ENCODE measurements around the gene KLF11.
"Not testable (repeated sequence)": the region's sequence is repeated elsewhere in the genome, so short reads cannot be mapped to it uniquely, and the experiment has no call there.

The KLF11 gene

DNA sequence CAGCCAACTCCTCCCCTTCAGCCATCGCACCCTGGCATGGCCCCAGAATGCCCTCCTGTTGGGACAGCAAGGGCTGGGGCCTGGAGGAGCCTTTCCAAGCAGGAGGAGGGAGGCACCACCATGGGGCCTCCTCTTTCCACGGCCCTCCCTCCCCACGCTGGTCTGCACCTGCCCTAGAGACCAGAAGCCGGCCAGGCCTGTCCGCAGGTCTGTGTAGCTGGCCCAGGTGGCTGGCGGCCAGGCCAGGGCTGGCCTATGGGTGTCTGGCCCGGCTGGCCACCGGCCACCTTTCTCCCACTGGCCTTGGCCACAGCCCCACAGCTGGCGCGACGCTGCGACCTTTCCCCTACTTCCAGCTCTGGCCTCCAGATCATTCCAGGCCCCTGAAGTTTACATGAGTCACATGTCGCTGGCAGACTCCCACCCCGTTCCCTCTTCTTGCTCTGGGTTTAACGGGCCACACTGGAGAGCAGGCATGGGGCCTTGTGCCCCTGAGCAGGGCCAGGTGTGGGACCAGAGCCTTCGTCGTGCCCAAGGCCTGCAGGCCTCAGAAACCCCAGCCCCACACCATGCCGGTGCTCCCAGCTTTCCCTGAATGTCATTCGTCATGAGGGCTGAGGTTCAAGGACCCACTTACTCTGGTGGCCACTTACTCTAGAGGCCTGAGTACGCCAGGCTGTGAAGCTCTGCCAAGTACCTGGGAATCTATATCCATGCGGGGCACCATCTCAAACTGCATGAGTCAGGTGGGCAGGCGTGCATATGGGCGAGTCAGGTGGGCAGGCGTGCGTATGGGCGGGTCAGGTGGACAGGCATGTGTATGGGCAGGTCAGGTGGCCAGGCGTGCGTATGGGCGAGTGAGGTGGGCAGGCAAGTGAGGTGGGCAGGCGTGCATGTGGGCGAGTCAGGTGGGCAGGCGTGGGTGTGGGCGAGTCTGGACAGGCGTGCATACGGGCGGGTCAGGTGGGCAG is 33.3 kb upstream of the KLF11 start:
- DNase-seq (ENCODE audit: low spot score), result no peak

- DNase-seq (ENCODE audit: low spot score), result not testable (repeated sequence)
These were observed 32.3 kb upstream of the KLF11 start for GRCh38 chr2:10010861-10011605.

- DNase-seq (ENCODE audit: low spot score), result not testable (repeated sequence)
These were observed 31.6 kb upstream of the KLF11 start for GRCh38 chr2:10011606-10012325.

DNA sequence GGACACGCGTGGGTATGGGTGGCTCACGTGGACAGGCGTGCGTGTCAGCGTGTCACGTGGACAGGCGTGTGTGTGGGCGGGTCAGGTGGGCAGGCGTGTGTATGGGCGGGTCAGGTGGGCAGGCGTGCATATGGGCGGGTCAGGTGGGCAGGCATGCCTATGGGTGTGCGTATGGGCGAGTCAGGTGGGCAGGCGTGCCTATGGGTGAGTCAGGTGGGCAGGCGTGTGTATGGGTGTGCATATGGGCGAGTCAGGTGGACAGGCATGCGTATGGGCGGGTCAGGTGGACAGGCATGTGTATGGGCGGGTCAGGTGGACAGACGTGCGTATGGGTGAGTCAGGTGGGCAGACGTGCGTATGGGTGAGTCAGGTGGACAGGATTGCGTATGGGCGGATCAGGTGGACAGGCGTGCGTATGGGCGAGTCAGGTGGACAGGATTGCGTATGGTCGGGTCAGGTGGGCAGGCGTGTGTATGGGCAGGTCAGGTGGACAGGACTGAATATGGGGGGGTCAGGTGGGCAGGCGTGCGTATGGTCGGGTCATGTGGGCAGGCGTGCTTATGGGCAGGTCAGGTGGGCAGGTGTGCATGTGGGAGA is 30.9 kb upstream of the KLF11 start:
- not testable (repeated sequence) for DNase-seq (ENCODE audit: low spot score)

DNA sequence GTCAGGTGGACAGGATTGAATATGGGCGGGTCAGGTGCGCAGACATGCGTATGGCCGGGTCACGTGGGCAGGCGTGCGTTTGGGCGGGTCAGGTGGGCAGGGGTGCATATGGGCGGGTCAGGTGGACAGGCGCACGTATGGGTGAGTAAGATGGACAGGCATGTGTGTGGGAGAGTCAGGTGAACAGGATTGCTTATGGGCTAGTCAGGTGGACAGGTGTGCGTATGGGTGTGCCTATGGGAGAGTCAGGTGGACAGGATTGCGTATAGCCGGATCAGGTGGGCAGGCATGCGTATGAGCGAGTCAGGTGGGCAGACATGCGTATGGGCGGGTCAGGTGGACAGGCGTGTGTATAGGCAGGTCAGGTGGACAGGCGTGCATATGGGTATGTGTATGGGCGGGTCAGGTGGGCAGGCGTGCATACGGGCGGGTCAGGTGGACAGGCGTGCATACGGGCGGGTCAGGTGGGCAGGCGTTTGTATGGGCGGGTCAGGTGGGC is 30.3 kb upstream of the KLF11 start:
- DNase-seq (ENCODE audit: low spot score), result no peak

- DNase-seq (ENCODE audit: low spot score), result not testable (repeated sequence)
These were observed 29.5 kb upstream of the KLF11 start for GRCh38 chr2:10013651-10014417.

DNA sequence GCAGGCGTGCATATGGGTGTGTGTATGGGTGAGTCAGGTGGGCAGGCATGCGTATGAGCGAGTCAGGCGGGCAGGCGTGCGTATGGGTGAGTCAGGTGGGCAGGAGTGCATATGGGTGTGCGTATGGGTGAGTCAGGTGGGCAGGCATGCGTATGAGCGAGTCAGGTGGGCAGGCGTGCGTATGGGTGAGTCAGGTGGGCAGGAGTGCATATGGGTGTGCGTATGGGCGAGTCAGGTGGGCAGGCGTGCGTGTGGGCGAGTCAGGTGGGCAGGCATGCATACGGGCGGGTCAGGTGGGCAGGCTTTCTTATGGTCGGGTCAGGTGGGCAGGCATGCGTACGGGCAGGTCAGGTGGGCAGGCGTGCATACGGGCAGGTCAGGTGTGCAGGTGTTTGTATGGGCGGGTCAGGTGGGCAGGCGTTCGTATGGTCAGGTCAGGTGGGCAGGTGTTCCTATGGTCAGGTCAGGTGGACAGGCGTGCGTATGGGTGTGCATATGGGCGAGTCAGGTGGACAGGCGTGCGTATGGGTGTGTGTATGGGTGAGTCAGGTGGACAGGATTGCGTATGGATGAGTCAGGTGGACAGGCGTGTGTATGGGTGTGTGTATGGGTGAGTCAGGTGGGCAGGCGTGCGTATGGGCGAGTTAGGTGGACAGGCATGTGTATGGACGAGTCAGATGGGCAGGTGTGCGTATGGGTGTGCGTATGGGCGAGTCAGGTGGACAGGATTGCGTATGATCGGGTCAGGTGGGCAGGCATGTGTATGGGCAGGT is 28.7 kb upstream of the KLF11 start:
- no peak for DNase-seq (ENCODE audit: low spot score)

DNA sequence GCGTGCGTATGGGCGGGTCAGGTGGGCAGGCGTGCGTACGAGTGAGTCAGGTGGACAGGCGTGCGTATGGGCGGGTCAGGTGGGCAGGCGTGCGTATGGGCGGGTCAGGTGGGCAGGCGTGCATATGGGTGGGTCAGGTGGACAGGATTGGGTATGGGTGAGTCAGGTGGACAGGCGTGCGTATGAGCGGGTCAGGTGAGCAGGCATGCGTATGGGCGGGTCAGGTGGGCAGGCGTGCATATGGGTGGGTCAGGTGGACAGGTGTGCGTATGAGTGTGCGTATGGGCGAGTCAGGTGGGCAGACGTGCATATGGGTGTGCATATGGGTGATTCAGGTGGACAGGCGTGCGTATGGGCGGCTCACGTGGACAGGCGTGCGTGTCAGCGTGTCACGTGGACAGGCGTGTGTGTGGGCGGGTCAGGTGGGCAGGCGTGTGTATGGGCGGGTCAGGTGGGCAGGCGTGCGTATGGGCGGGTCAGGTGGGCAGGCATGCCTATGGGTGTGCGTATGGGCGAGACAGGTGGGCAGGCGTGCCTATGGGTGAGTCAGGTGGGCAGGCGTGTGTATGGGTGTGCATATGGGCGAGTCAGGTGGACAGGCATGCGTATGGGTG is 27.9 kb upstream of the KLF11 start:
- DNase-seq (ENCODE audit: low spot score), result not testable (repeated sequence)

DNA sequence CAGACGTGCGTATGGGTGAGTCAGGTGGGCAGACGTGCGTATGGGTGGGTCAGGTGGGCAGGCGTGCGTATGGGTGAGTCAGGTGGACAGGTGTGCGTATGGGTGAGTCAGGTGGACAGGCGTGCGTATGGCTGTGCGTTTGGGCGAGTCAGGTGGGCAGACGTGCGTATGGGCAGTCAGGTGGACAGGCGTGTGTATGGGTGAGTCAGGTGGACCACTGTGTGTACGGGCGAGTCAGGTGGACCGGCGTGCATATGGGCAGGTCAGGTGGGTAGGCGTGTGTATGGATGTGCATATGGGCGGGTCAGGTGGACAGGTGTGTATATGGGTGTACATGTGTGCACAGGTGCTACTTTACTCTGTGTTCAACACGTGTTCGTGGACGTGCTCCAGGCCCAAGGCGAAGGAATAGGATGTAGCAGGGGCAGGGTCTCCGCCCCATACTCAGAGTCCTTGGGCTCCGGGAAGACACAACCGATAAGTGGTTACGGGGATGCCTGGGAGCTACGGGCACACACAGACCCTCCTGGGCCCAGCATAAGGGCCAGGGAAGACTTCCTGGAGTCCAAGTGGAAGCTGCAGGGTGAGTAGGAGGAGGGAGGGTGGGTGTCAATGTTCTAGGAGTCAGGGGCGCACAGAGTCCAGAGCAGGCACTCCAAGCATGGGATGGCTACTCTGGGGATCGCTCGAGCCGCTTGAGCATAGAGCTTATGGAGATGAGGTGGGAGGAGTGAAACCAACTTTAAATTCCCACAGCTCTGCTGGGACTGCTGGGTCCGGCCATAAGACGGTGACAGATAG is 27.1 kb upstream of the KLF11 start:
- DNase-seq (ENCODE audit: low spot score), result no peak

GRCh38 chr2:10016802-10017258 is 26.5 kb upstream of the KLF11 start:
- no peak for DNase-seq (ENCODE audit: low spot score)

DNA sequence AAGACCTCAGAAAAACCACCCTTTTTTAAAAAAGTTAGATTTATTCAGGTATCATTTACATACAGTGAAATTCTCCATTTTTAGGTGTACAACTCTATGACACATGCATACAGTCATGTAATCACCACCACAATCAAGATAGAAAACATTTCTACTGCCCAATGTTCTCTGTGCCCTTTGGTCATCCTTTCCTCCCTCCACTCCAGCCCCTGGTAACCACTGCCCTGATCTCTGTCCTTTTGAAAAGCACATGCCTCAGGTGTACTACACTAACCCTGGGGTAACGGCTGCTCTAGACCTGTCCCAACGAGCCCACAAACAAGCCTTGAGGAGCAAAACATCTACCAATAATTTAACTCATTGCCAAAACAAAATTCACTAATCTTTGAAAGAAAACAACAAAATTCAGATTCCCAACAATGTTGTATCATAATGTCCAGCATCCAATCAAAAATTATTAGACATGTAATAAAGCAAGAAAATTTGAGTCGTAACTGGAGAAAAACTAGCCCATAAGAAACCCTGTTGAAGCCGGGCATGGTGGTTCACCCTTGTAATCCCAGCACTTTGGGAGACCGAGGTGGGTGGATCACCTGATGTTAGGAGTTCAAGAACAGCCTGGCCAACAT is 25.9 kb upstream of the KLF11 start:
- DNase-seq (ENCODE audit: low spot score), result no peak

DNA sequence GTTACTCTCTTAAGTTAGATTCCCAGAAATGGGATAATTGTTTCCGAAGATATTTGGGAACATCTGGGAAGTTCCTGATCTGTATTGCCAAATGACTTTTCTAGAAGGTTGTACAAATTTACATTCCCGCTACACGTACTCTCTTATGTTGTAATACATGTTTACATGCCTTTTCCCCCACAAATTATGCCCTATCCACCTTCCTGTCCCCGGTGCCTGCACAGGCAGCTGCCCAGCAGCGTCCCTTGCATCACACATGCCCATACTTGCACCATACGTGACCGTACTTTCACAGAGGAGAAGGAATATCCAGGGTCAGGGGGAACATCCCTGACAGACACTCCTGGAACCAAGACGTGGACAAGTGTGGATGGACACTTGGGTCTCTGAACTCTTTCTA is 24.2 kb upstream of the KLF11 start:
- DNase-seq (ENCODE audit: low spot score), result no peak

DNA sequence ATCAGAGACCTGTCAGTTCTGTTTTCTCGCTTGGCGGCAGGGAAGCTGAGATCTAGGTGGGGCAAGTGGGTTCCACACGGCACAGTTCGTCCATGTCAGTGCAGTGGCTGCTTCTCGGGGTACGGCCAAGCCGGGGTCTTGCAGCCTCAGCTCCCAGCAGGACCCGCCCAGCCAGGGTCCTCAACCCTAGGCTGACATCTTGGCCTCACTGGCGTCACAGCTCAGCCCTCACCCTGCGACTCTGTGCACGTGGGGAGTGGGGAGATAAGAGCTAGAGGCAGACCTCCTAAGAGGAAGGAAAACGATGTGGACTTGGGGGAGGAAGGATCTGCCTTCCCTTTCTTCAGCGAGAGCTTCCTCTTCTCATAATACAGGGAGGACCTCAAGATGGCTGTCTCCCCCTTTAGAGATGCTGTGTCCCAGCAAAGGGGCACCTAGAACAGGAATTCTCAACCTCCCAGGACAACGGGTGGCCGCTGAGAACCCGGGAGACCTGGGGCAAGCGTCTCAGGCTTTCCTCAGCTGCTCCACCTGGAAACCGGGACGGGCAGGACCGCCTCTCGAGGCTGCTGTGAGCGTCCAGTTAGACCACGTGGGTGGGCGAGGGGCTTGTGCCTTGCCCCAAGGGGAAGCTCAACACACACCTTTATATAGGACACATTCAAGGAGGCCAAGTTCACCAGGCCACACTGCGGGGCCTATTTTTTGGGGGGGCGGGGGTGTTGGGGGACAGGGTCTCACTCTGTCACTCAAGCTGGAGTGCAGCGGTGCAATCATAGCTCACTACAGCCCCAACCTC is 23.5 kb upstream of the KLF11 start:
- DNase-seq (ENCODE audit: low spot score), result no peak

DNA sequence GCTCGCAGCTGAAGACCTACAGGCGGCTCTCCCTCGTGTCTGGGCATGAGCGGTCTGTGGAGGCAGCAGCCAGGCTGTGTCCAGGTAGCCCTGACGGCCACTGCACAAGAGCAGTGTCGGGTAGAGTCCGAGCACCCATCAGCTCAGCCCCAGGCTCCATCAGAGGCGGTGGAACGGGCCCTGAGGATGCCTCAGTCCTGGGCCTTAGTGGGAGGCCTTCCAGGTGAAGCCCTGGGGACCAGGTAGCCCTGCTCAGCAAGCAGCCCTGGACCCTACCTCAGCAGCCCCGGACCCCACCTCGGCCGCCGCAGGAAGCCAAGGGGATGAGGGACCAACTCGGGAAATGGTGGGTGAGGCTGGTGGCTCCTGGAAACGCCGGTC is 21.3 kb upstream of the KLF11 start:
- no peak for DNase-seq (ENCODE audit: low spot score)

GRCh38 chr2:10022445-10022844 is 20.9 kb upstream of the KLF11 start:
- DNase-seq (ENCODE audit: low spot score), result no peak

GRCh38 chr2:10022966-10023662 is 20.2 kb upstream of the KLF11 start:
- no peak for DNase-seq (ENCODE audit: low spot score)

All from COLO829 (cell line).